Subcutaneous adipose tissue (tissue), 4 donors: Measurements from ENCODE around the gene ATP6V1C2. TPM values are rescaled to one million over a fixed set of nuclear protein-coding genes. Genes with fewer than 3 reads are reported as not detected.

Source experiments
- total RNA-seq, 4 donors: library from RNA; depleted of rRNA; stranded (reverse); fragments of >200 nt; gene quantifications; one replicate each; pipeline ENCODE4 v1.1.0, GENCODE V29; 2016
- TF ChIP-seq, protein P1 (sequence below): fragments of 450-650 bp; IDR thresholded peaks from one replicate; pipeline ENCODE4 v1.5.1; 2016; ENCODE audit warnings: low read depth, mild to moderate bottlenecking, control low read depth, antibody characterized with exemption, moderate library complexity

The ATP6V1C2 gene
- total RNA-seq, 4 donors from 2014 or later: 0.22 to 3.6 (median 2.6) TPM

DNA sequence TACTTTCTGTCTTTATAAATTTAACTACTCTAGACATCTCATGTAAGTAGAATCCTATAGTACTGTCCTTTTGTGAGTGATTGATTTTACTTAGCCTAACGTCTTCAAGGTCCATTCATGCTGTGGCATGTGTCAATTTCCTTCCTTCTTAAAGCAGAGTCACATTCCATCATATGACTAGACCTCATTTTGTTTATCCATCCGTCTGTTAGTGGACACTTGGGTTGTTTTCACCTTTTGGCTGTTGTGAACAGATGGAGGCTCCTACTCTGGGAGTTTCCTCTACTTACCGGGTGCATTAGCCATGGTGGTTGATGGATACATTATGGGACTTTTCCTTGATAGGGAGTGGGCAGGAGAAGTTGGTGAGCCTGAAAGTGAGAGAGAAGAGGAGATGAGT, 97.6 kb downstream of the ATP6V1C2 start:
- TF ChIP-seq, protein P1, sequence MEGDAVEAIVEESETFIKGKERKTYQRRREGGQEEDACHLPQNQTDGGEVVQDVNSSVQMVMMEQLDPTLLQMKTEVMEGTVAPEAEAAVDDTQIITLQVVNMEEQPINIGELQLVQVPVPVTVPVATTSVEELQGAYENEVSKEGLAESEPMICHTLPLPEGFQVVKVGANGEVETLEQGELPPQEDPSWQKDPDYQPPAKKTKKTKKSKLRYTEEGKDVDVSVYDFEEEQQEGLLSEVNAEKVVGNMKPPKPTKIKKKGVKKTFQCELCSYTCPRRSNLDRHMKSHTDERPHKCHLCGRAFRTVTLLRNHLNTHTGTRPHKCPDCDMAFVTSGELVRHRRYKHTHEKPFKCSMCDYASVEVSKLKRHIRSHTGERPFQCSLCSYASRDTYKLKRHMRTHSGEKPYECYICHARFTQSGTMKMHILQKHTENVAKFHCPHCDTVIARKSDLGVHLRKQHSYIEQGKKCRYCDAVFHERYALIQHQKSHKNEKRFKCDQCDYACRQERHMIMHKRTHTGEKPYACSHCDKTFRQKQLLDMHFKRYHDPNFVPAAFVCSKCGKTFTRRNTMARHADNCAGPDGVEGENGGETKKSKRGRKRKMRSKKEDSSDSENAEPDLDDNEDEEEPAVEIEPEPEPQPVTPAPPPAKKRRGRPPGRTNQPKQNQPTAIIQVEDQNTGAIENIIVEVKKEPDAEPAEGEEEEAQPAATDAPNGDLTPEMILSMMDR: no peak

DNA sequence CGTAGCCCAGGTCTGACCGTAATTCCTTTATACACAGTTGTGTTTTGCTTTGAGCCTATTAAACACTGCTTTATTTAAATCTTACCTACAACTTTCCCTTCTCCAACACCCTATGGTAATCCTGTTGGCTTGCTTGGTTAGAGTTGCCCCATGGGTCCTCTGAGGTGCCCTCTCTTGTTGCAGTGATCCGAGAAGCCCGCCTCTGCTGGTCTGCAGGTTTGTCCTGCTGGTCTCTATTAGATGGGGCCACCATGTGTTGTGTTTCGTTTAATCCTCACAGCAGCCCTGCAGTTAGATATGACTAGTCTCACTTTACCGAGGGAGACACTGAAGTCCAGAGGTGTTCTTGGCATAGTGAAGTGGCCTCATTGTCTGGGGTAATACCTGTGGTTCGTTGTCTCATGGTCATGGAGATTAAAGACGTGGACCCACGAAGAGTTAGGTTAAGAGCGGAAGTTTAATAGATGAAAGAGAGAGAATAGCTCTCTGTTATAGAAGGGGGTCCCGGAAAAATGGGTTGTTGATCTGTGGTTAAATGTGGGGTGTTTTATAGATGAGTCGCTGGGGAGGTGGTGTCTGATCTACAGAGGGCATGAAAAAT, 98.4 kb downstream of the ATP6V1C2 start:
- TF ChIP-seq, protein P1: no peak

DNA sequence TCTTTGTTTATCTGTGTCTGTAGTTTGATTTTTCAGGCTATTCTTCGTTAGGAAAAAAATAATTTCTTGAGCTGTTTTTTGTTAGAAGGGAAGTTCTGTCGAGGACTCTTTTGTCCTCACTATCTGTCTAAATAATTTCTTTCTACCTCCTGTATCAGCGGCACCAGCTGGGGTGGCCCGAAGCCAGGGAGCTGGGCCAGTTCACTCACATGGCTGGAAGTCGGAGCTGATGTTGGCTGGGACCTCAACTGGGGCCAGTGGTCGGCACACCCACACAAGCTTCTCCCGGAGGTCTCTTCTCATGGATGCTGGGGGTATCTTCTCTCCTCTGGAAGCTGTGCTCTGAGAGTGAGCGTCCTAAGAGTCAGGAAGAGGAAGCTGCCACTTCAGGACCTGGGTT, 99.1 kb downstream of the ATP6V1C2 start:
- TF ChIP-seq, protein P1: no peak

DNA sequence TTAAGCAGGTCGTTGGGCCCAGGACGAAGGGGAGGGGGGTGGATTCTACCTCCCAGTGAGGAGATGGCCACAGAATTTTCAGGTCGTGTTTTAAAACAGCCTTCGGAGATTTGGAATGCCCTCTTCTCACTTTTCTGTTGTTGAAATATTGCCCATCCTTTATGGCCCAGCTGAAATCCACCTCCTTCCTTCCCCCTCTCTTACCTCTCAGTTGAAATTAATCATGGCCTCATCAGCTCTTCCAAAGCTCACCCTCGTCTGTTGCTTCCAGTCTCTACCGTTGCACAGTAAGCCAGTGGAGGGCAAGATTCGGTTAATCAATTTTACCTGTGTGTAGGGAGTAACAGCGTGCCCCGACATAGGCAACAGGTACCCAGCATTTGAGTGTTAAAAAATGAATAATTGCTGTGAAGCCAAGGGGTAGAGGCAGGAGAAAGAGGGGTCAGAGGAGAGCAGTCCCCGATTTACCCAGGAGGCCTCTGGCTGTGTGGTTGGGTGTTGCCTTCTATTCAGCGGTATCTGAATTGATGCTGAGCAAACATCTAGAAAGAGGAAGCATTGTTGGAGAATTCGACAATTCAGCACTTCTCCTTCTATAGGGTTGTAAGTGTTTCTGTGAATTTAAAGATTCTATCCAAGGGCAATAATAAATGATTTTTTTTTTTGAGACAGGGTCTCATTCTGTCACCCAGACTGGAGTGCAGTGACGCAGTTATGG, 99.7 kb downstream of the ATP6V1C2 start:
- TF ChIP-seq, protein P1: no peak

DNA sequence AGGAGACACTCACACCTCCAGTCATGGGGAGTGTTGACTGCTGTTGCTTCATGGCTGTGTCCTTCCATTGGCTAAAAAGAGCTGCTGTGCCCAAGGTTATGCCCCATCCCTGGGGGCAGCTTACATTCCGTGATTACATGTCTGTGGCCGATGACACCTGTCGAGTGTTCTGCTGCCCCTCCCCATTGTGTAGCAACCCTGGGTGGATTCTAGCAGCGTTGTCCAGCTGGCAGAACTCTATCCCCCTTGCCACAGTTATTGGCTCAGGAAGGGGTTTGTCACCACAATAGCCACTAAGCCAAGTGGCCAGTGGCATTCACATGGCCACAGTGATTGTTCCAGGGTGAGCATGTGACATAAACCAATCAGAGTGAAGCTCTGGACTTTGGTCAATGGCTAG, 102.8 kb downstream of the ATP6V1C2 start:
- TF ChIP-seq, protein P1: no peak

DNA sequence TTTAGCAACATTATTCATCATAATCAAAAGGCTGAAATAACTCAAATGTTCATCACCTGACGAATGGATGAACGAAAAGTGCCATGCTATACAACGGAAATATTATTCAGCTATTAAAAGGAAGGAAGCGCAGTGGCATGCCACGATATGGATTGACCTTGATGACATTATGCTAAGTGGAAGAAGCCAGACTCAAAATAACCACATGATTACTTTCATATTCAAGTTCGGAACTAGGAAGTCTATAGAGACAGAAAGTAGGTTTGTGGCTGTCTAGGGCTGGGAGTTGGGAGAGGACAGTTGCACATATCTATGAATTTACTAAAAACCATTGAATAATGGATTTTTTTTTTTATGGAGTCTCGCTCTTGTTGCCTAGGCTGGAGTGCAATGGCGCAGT, 104.6 kb downstream of the ATP6V1C2 start:
- TF ChIP-seq, protein P1: no peak

DNA sequence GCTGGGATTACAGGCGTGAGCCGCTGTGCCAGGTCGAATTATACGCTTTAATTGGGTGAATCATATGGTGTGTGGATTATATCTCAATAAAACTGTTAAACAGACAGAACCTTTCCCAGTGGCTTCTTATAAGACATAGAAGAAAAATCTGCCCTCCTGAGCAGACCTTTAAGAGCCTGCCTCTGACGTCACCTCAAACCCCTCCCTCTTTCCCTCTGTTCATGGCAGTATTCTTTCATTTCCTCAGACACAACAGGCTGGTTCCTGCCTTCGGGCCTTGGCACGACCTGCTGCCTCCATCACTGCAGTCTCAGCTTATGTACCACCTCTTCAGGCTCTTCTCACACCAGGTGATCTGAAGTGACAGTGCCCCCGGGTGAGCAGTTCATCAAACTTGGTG, 105.2 kb downstream of the ATP6V1C2 start:
- TF ChIP-seq, protein P1: no peak
